HepG2 (cell line): ENCODE results near the gene TMEM174. TPM values are rescaled to one million over a fixed set of nuclear protein-coding genes. Genes with fewer than 3 reads are reported as not detected.
"Not testable (repeated sequence)": the region's sequence is repeated elsewhere in the genome, so short reads cannot be mapped to it uniquely, and the experiment has no call there.

Source experiments
- ATAC-seq: fragments of 200-7000 bp; cut with Tn5 transposase; 3 replicates; pipeline ENCODE4 v1.9.1; 2020; ENCODE audit warnings: mild to moderate bottlenecking, moderate library complexity
- BruUV-seq: library from RNA; stranded (reverse); fragments of 400-500 nt; replicated peaks from 2 replicates; lab custom pipeline; 2021; lab: Mats Ljungman, UMichigan
- CTCF ChIA-PET: fragments of 300-600 bp; formaldehyde crosslinking; extraction: SDS; loops from one replicate; lab custom pipeline; 2021; ENCODE audit warnings: low total read pairs, inconsistent platforms, low intra/inter-chr PET ratio; lab: Yijun Ruan, JAX
- POLR2A ChIA-PET: fragments of 350-600 bp; sonication (Branson Sonifier 250); formaldehyde crosslinking; loops from one replicate; lab custom pipeline; 2020; ENCODE audit warnings: antibody characterized with exemption, inconsistent platforms; lab: Yijun Ruan, JAX
- DNase-seq: peaks from one replicate; pipeline ENCODE4 v3.0.0-alpha.2; 2015; ENCODE audit warnings: low spot score
- FAIRE-seq: peaks from 3 replicates; lab custom pipeline; 2011; peaks lifted over from hg19 to GRCh38; lab: Jason Lieb, UNC
- H2AFZ ChIP-seq: one replicate; pipeline ENCODE4 v1.6.1; 2011; ENCODE audit warnings: low read length, inconsistent platforms
- H3K27ac ChIP-seq: fragments of 300-600 bp; 3 replicates; pipeline ENCODE4 v1.8.0; 2011; ENCODE audit warnings: mixed run types, mild to moderate bottlenecking, mixed read lengths, low read length, inconsistent platforms; ENCODE audit not compliant: insufficient read depth; ENCODE audit errors: extremely low read length
- H3K27me3 ChIP-seq, 2 experiments: fragments of 200-600 bp in 1 of 2; 2 replicates in 1 of 2; 3 replicates in 1 of 2; pipeline versions ENCODE4 v1.6.0 to v1.8.0; 2011; ENCODE audit warnings: low read length in 2 of 2, mild to moderate bottlenecking in 2 of 2, moderate library complexity in 2 of 2, inconsistent platforms in 1 of 2; ENCODE audit not compliant: insufficient read depth in 2 of 2, control insufficient read depth in 1 of 2
- H3K36me3 ChIP-seq, 2 experiments: fragments of 200-600 bp in 1 of 2; replicated peaks in 1 of 2; 2 replicates in 1 of 2; 3 replicates in 1 of 2; pipeline versions ENCODE4 v1.5.1 to v1.8.0; 2011; ENCODE audit warnings: low read length in 2 of 2, inconsistent platforms in 1 of 2; ENCODE audit not compliant: insufficient read depth in 2 of 2, control insufficient read depth in 1 of 2
- H3K4me1 ChIP-seq: 2 replicates; pipeline ENCODE4 v1.5.1; 2012; ENCODE audit warnings: low read length, inconsistent platforms; ENCODE audit not compliant: insufficient read depth
- H3K4me2 ChIP-seq: 2 replicates; pipeline ENCODE4 v1.6.0; 2011; ENCODE audit warnings: low read depth, low read length, inconsistent platforms
- H3K4me3 ChIP-seq, 3 experiments: fragments of 200-600 bp in 1 of 3; sonication (generic), shearing (Covaris generic) in 1 of 3; replicated peaks in 1 of 3; 2 replicates each; pipeline ENCODE4 v1.5.1; 2011 to 2016; ENCODE audit warnings: low read length in 3 of 3, inconsistent platforms in 2 of 3, low read depth in 2 of 3, mild to moderate bottlenecking in 2 of 3, control low read depth in 1 of 3, mixed read lengths in 1 of 3; ENCODE audit not compliant: insufficient read depth in 1 of 3
- H3K79me2 ChIP-seq: one replicate; pipeline ENCODE4 v1.6.1; 2011; ENCODE audit warnings: low read length, inconsistent platforms; ENCODE audit not compliant: insufficient read depth
- H3K9ac ChIP-seq: 2 replicates; pipeline ENCODE4 v1.6.0; 2011; ENCODE audit warnings: mild to moderate bottlenecking, low read depth, low read length, inconsistent platforms; ENCODE audit not compliant: insufficient read depth
- H3K9me3 ChIP-seq: 2 replicates; pipeline ENCODE4 v1.5.1; 2012; ENCODE audit warnings: mild to moderate bottlenecking, low read length
- H4K20me1 ChIP-seq: 2 replicates; pipeline ENCODE4 v1.6.0; 2011; ENCODE audit warnings: inconsistent platforms, mild to moderate bottlenecking, low read length, moderate library complexity; ENCODE audit not compliant: insufficient read depth
- ARID3A ChIP-seq: IDR thresholded peaks from 2 replicates; pipeline ENCODE4 v1.6.1; 2012; ENCODE audit warnings: low read depth, low read length, improper control_type of control experiment
- HIC2 ChIP-seq: sonication (generic); formaldehyde crosslinking; IDR thresholded peaks from 2 replicates; pipeline ENCODE4 v1.9.0; 2022; ENCODE audit warnings: low read depth, missing genetic modification reagents
- KLF11 ChIP-seq: IDR thresholded peaks from 2 replicates; pipeline ENCODE4 v1.6.1; 2016; ENCODE audit warnings: missing compliant biosample characterization
- THRA ChIP-seq: sonication (generic); formaldehyde crosslinking; IDR thresholded peaks from 2 replicates; pipeline ENCODE4 v1.4.0; 2020; ENCODE audit warnings: missing genetic modification reagents, borderline replicate concordance
- TMF1 ChIP-seq: sonication (generic); formaldehyde crosslinking; IDR thresholded peaks from 2 replicates; pipeline ENCODE4 v1.8.1; 2022; ENCODE audit warnings: low read depth, missing genetic modification reagents
- ZNF224 ChIP-seq: sonication (generic); formaldehyde crosslinking; IDR thresholded peaks from 2 replicates; pipeline ENCODE4 v1.5.0; 2020; ENCODE audit warnings: mild to moderate bottlenecking, missing genetic modification reagents
- ZNF513 ChIP-seq: sonication (generic); formaldehyde crosslinking; conservative IDR thresholded peaks from 2 replicates; pipeline ENCODE4 v1.5.0; 2020; ENCODE audit warnings: missing genetic modification reagents
- ZNF564 ChIP-seq: sonication (generic); formaldehyde crosslinking; IDR thresholded peaks from 2 replicates; pipeline ENCODE4 v1.8.1; 2023; ENCODE audit warnings: mild to moderate bottlenecking, missing genetic modification reagents
- ZNF776 ChIP-seq: sonication (generic); formaldehyde crosslinking; IDR thresholded peaks from 2 replicates; pipeline ENCODE4 v1.4.0; 2020; ENCODE audit warnings: mild to moderate bottlenecking, missing genetic modification reagents
- ZNF780A ChIP-seq: sonication (generic); formaldehyde crosslinking; IDR thresholded peaks from 2 replicates; pipeline ENCODE4 v1.8.0; 2022; ENCODE audit warnings: mild to moderate bottlenecking, missing genetic modification reagents, moderate library complexity
- WGBS: methylation state at CpG from one replicate; pipeline ENCODE4 v1.1.6; 2017; ENCODE audit warnings: low lambda C conversion rate; 5-methylcytosine and 5-hydroxymethylcytosine counted together
- in situ Hi-C: cut with HindIII; loops from 2 replicates; pipeline ENCODE4 v1.10.0; 2017; ENCODE audit warnings: low pct_unique_long_range_greater_than_20kb; ENCODE audit not compliant: extremely low pct_ligation_motif_present
- intact Hi-C: fragments of 100-400 bp; cut with micrococcal nuclease; formaldehyde crosslinking; loops from one replicate; pipeline ENCODE4 v1.10.0; 2022; ENCODE audit not compliant: unreplicated experiment
- polyA plus RNA-seq, 8 experiments: library from polyadenylated mRNA; depleted of rRNA in 3 of 8; stranded (reverse) in 7 of 8; unstranded in 1 of 8; fragments of >200 nt; fragmentation: Illumina TruSeq in 4 of 8; extraction: Trizol in 4 of 8; gene quantifications; 2 replicates each; pipeline versions ENCODE4 v1.2.1 to v1.2.3, GENCODE V29; 2011 to 2016; ENCODE audit warnings: low read depth in 4 of 8, missing spikeins in 1 of 8, mixed read lengths in 1 of 8; ENCODE audit not compliant: insufficient read depth in 1 of 8
- total RNA-seq, 5 experiments: library from RNA; depleted of rRNA; stranded (reverse); fragments of >200 nt; fragmentation: Illumina TruSeq; extraction: Trizol; gene quantifications; 2 replicates each; pipeline ENCODE4 v1.2.3, GENCODE V29; 2016; ENCODE audit warnings: low read depth in 1 of 5

Gene TMEM174
- total and polyA plus RNA-seq, 2 of the 13 experiments (the other 11 are each of a cell fraction or from before 2014, with no cell fraction given) = not detected

GRCh38 chr5:73218552-73219171 lies 45.7 kb downstream of the TMEM174 start:
- CTCF ChIA-PET = no interaction called here
- Histone ChIP-seq H3K9ac (no peak overlapping the region), H3K79me2 (no peaks in the 10 kb centered on the region), H3K9me3 (no peaks in the 10 kb centered on the region), H3K4me2 (no peak overlapping the region), H3K4me1 (0 out of 2 replicates have a peak, but pooled peaks cover 6% of the 10 kb centered on the region), H3K4me3 (no peak overlapping the region), H3K36me3 (no peaks in the 10 kb centered on the region), H3K27ac (no peak overlapping the region), H3K27me3 (peaks cover 4 to 37% of the 10 kb centered on the region in 2 experiments), H4K20me1 (no peaks in the 10 kb centered on the region), H2AFZ (no peak overlapping the region)
- POLR2A ChIA-PET = no interaction called here
- no TSS peak for BruUV-seq
- in situ Hi-C loops (loop anchor here (10.0 kb wide), 1 partner anchor 226 kb away; the partner anchor contains the start of gene FOXD1), intact Hi-C loops (no loop called here)
- DNase-seq (no peak), ATAC-seq (no peak), FAIRE-seq (no peak)
- no peak for TF ChIP-seq ARID3A
- no peak for TF ChIP-seq ZNF564 (CRISPR knock-in tag)
- no peak for TF ChIP-seq ZNF780A
- no peak for TF ChIP-seq HIC2 (CRISPR knock-in tag)
- TF ChIP-seq TMF1 (CRISPR knock-in tag) = no peak
- no peak for TF ChIP-seq ZNF776
- TF ChIP-seq THRA (CRISPR knock-in tag) = no peak
- no peak for TF ChIP-seq ZNF224 (CRISPR knock-in tag)
- no peak for TF ChIP-seq KLF11
- TF ChIP-seq ZNF513 (CRISPR knock-in tag) = no peak
- 4% methylated on average over 4 of the region's 4 CpGs for WGBS

GRCh38 chr5:73219336-73219735 lies 46.3 kb downstream of the TMEM174 start:
- H3K4me2 ChIP-seq, H3K9me3 ChIP-seq, H3K27ac ChIP-seq, H3K4me3 ChIP-seq, FAIRE-seq, POLR2A ChIA-PET, H3K4me1 ChIP-seq, H4K20me1 ChIP-seq, H3K9ac ChIP-seq, H2AFZ ChIP-seq, ATAC-seq, intact Hi-C loops, CTCF ChIA-PET, H3K79me2 ChIP-seq, DNase-seq, H3K36me3 ChIP-seq, BruUV-seq: not testable (repeated sequence)
- 67% methylated on average over 3 of the region's 3 CpGs for WGBS
- peaks cover 4 to 35% of the 10 kb centered on the region in 2 experiments for H3K27me3 ChIP-seq
- in situ Hi-C loops = loop anchor here (10.0 kb wide), 1 partner anchor 225 kb away; the partner anchor contains the start of gene FOXD1
